Measurements from ENCODE around the gene CCL27.

The CCL27 gene

DNA sequence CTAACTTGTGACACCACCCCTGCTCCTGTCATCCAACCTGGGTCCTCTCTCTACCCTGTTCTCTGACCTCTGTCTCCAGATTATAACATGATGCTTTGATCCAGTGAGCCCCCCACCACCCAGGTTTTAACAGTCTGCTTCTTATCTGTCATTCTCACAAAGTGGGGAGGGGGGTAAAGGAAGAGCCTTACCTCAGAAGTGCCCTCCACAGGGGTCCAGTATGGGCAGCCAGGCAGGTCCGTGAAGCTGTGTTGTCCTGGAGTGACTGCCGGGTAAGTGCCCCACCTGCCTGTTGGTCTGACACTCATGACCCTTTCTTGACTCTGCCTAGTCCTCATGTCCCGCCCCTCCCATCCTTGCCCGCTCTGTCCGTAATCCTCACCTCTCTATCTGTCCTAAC, 7.1 kb downstream of the CCL27 start:
- Mint-ChIP-seq H3K4me3 (peak overlapping the region; percentile 33), H3K27ac (peak overlapping the region; percentile 76), H3K36me3 (ENCODE audit: low read depth) (peaks cover under 1% of the 10 kb centered on the region)

DNA sequence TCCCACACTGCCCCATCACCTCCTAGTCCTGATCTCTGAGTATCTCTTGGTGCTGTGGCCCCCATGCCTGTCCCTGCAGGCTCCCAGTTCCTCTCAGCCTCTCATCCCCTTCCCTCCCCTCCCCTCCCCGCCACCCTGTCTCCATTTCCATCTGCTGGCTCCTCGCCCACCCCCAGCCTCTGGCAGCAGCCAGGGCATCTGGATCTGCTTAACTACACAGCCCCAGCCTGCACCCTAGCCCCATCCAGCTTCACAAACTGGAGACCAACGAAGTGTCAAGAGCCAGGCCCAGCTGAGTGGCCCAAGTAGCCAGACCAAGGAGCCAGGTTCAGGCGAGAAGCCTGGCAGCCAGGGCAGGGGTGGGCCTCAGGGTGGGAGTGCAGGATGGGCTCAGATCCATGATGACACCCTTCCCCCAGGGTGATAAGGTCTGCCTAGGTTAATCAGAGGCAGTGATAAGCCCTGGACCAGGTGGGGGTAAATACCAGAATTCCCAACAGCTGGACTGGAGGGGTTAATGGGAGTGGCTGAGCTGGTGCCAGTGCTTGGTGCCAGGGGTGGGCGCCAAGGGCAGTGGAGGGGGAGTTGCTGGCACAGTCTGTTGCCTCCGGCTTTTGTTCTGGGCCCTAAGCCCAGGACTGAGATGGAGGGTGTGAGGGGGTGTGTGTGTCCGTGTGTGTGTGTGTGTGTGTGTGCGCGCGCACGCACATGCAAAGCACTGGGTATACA, 8.0 kb downstream of the CCL27 start:
- Mint-ChIP-seq H3K4me3 (peak overlapping the region; percentile 52), H3K4me1 (peaks cover 84% of the 10 kb centered on the region), H3K27ac (peak overlapping the region; percentile 83), H3K9me3 (no peaks in the 10 kb centered on the region), H3K27me3 (ENCODE audit: low read depth, poor library complexity) (peaks cover 4% of the 10 kb centered on the region), H3K36me3 (ENCODE audit: low read depth) (peaks cover 5% of the 10 kb centered on the region)
- DNase-seq = no peak
- TF ChIP-seq, protein P1, sequence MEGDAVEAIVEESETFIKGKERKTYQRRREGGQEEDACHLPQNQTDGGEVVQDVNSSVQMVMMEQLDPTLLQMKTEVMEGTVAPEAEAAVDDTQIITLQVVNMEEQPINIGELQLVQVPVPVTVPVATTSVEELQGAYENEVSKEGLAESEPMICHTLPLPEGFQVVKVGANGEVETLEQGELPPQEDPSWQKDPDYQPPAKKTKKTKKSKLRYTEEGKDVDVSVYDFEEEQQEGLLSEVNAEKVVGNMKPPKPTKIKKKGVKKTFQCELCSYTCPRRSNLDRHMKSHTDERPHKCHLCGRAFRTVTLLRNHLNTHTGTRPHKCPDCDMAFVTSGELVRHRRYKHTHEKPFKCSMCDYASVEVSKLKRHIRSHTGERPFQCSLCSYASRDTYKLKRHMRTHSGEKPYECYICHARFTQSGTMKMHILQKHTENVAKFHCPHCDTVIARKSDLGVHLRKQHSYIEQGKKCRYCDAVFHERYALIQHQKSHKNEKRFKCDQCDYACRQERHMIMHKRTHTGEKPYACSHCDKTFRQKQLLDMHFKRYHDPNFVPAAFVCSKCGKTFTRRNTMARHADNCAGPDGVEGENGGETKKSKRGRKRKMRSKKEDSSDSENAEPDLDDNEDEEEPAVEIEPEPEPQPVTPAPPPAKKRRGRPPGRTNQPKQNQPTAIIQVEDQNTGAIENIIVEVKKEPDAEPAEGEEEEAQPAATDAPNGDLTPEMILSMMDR (IDR thresholded peaks at IDR 0.05) = no peak

More for the DNA sequence above, 7.1 kb downstream of the CCL27 start:
- H3K4me1 Mint-ChIP-seq = peaks cover 81% of the 10 kb centered on the region
- no peaks in the 10 kb centered on the region for H3K9me3 Mint-ChIP-seq
- H3K27me3 Mint-ChIP-seq (ENCODE audit: low read depth, poor library complexity) = peaks cover 5% of the 10 kb centered on the region
- no peak for DNase-seq
- TF ChIP-seq, protein P1 (IDR thresholded peaks at IDR 0.05) = no peak

DNA sequence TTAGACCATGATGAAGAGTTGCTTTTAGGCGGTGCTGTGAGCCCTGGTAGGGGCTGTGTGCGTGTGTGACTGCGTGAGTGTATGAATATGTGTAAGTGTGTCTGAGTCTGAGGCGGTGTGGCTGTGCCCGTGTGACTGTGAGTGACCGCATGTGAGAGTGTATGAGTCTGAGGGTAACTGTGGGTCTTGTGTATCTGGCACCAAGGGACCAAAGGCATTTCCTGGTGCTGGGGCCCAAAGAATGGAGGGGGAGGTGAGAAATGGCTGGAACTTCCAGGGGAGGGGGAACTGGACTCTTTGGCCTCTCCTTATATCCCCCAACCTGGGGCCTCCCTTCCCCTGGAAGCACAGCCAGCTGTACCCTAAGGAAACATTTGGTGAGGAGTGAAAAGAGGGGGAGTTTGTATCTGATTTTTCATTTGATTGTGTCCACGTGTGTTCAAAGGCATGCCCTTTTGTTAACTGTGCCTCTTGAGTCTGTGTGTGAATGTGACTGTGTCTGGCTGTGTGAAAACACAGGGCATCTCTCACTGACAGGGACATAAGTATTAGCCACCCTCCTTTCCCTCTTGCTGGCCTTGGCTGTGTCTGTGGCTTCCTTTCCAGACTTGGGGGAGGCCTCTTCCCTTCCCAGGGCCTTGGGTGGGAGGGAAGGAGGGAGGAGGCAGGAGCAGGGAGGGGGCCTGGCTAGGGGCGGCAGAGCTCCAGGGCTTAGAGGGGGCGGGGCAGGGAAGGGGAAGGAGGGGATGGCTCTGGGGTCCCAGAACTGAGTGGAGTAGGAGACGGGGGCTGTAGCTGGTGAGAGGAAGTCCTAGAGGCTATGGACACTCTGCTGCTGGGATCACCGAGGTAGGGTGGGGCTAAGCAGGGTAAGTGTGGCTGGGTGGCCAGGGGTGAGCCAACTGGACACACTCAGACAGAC, 9.0 kb downstream of the CCL27 start:
- peak overlapping the region; percentile 82 for H3K4me3 Mint-ChIP-seq
- TF ChIP-seq, protein P1 (IDR thresholded peaks at IDR 0.05) = no peak
- peaks cover 4% of the 10 kb centered on the region for H3K27me3 Mint-ChIP-seq (ENCODE audit: low read depth, poor library complexity)
- H3K36me3 Mint-ChIP-seq (ENCODE audit: low read depth) = peaks cover 15% of the 10 kb centered on the region
- peak; percentile 58 for DNase-seq
- H3K9me3 Mint-ChIP-seq = no peaks in the 10 kb centered on the region
- H3K4me1 Mint-ChIP-seq = peaks cover 89% of the 10 kb centered on the region
- H3K27ac Mint-ChIP-seq = peak overlapping the region; percentile 98

DNA sequence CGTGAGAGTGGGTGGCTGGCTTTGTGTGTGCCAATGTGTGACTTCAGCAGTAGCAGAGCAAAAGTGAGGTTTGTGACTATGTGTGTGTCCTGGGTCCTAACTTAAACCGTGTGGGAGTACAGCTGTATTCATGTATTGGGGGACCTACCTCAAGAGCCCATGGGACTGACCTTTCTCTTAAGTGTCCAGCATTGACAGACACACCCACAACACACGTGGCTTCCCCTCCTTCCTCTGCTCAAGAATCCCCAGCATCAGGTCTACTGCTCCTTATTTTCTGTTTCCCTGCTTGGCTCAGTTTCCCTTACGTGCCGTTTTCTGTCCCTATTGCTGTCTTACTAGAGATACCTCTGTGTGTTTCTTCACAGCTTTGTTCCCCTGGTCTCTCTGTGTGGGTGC, 9.9 kb downstream of the CCL27 start:
- Mint-ChIP-seq H3K4me3 (peak overlapping the region; percentile 82), H3K4me1 (peaks cover 89% of the 10 kb centered on the region), H3K9me3 (no peaks in the 10 kb centered on the region), H3K27me3 (ENCODE audit: low read depth, poor library complexity) (peaks cover 4% of the 10 kb centered on the region), H3K36me3 (ENCODE audit: low read depth) (peaks cover 23% of the 10 kb centered on the region), H3K27ac (peak overlapping the region; percentile 98)
- TF ChIP-seq, protein P1 (IDR thresholded peaks at IDR 0.05) = no peak
- no peak for DNase-seq

DNA sequence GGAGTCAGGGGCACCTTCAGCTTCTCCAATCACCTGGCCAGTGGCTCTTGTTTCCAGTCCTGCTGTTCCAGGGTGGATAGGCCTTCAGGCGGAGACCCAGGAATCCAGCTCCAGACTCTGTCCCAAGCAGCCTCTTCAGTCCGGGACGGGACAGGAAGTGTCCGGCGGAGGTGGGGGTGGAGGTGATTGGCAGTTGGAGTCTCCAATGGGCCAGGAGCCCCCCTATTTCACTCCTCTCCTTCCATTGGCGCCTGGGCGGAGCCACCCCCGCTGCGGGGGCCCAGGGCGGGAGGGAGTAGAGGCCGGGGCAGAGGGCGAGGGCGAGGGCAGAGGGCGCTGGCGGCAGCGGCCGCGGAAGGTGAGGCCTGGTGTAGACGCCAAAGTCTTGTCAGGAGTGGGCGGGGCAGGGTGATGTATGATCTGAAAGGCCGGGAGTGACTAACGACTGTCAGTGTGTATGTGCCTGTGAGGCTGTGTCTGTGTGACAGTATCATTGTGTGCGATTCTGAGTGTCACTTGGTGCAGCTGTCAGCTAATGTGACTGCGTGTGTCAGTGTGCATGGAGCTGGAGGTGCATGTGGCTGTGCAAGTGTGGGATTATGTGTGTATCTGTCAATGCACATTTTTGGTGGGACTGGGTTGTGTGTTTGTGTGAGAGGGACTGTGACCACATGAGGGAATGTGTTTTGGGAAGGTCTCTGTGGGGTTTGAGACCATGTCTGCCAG, 10.4 kb downstream of the CCL27 start, which contains the start of gene IL11RA:
TSS of gene IL11RA (plus strand) at position 310 of the 726 bp plus-strand sequence. CDS start 3,033 bp downstream, outside the sequence.
- Mint-ChIP-seq H3K4me1 (peaks cover 90% of the 10 kb centered on the region), H3K27me3 (ENCODE audit: low read depth, poor library complexity) (peaks cover 4% of the 10 kb centered on the region), H3K27ac (peak within 1 kb of the TSS; percentile 99), H3K9me3 (no peaks in the 10 kb centered on the region), H3K36me3 (ENCODE audit: low read depth) (peaks cover 24% of the 10 kb centered on the region), H3K4me3 (peak within 1 kb of the TSS; percentile 82)
- peak; percentile 91 for DNase-seq
- TF ChIP-seq, protein P1 (IDR thresholded peaks at IDR 0.05) = no peak
